Activated CD4-positive, CD25-positive, alpha-beta regulatory T cell treated with anti-CD3 and anti-CD28 coated beads, Interleukin-2, amount 50 U/mL, for 24 hours (primary cell): ENCODE data around the gene TBC1D9.

Experiments
- ATAC-seq, 2 donors: fragments of 150-1000 bp; cut with Tn5 transposase; one replicate each; pipeline ENCODE4 v1.10.0; 2021; ENCODE audit warnings: mild to moderate bottlenecking in 1 of 2, moderate library complexity in 1 of 2

The TBC1D9 gene

GRCh38 chr4:140688711-140689598 is 67.2 kb downstream of the TBC1D9 start:
- ATAC-seq = no peak

GRCh38 chr4:140686796-140687195 is 69.4 kb downstream of the TBC1D9 start:
- no peak for ATAC-seq

- no peak for ATAC-seq
Observed at GRCh38 chr4:140684314-140684713, 71.9 kb downstream of the TBC1D9 start.

GRCh38 chr4:140681201-140681600 is 75.0 kb downstream of the TBC1D9 start:
- no peak for ATAC-seq

GRCh38 chr4:140680686-140681085 is 75.5 kb downstream of the TBC1D9 start:
- no peak for ATAC-seq

GRCh38 chr4:140679576-140679975 is 76.6 kb downstream of the TBC1D9 start:
- ATAC-seq = no peak

- ATAC-seq = no peak
Observed at GRCh38 chr4:140675599-140676231, 80.5 kb downstream of the TBC1D9 start.

- ATAC-seq = no peak
Observed at GRCh38 chr4:140673729-140674128, 82.5 kb downstream of the TBC1D9 start.

GRCh38 chr4:140672416-140672815 is 83.8 kb downstream of the TBC1D9 start:
- no peak for ATAC-seq

- ATAC-seq = no peak
Observed at GRCh38 chr4:140668111-140668510, 88.1 kb downstream of the TBC1D9 start.

- no peak for ATAC-seq
Observed at GRCh38 chr4:140666889-140667614, 89.1 kb downstream of the TBC1D9 start.

GRCh38 chr4:140662082-140662869 is 93.9 kb downstream of the TBC1D9 start:
- ATAC-seq = no peak

- ATAC-seq = no peak
Observed at GRCh38 chr4:140661550-140661949, 94.6 kb downstream of the TBC1D9 start.

GRCh38 chr4:140659943-140660700 is 96.1 kb downstream of the TBC1D9 start:
- ATAC-seq = no peak

- no peak for ATAC-seq
Observed at GRCh38 chr4:140654495-140654814, 101.7 kb downstream of the TBC1D9 start.

GRCh38 chr4:140653718-140654494 is 102.3 kb downstream of the TBC1D9 start:
- ATAC-seq = no peak

- ATAC-seq = no peak
Observed at GRCh38 chr4:140652601-140653000, 103.6 kb downstream of the TBC1D9 start.

- no peak for ATAC-seq
Observed at GRCh38 chr4:140648716-140649308, 107.4 kb downstream of the TBC1D9 start.

- ATAC-seq = no peak
Observed at GRCh38 chr4:140645614-140646412, 110.4 kb downstream of the TBC1D9 start.

- no peak for ATAC-seq
Observed at GRCh38 chr4:140645196-140645595, 111.0 kb downstream of the TBC1D9 start.
